ENCODE data around the gene SART1. TPM values are rescaled to one million over a fixed set of nuclear protein-coding genes. Genes with fewer than 3 reads are reported as not detected.

The SART1 gene
- total RNA-seq, result 10 to 100 TPM; 16.9 to 47.4 (median 31.2) TPM
- 100 to 1,000 TPM in 2 of 3 donors, 10 to 100 TPM in 1; 31.5 to 351 (median 246) TPM for polyA plus RNA-seq
- long read RNA-seq, donor 1, partial matches to known transcripts, result 0 of 3 reads
- long read RNA-seq, donor 1, other reads (novel, unspliced or antisense), result 0 of 3 reads
- long read RNA-seq, donor 2, partial matches to known transcripts, result 0 of 2 reads
- long read RNA-seq, donor 2, other reads (novel, unspliced or antisense), result 0 of 2 reads
- long read RNA-seq, donor 3, partial matches to known transcripts, result 0 of 2 reads
- long read RNA-seq, donor 3, other reads (novel, unspliced or antisense), result 0 of 2 reads
- long read RNA-seq, donor 4, partial matches to known transcripts, result 2 of 2 reads
- long read RNA-seq, donor 4, other reads (novel, unspliced or antisense), result 0 of 2 reads
- long read RNA-seq, donor 5, transcript SART1-201 (20 exons, 3,293 nt), result major isoform, 104 of 125 reads
- long read RNA-seq, donor 5, partial matches to known transcripts, result 10 of 125 reads
- long read RNA-seq, donor 5, other reads (novel, unspliced or antisense), result 11 of 125 reads
- long read RNA-seq, donor 6, partial matches to known transcripts, result 2 of 2 reads
- long read RNA-seq, donor 6, other reads (novel, unspliced or antisense), result 0 of 2 reads
- long read RNA-seq, donor 7, partial matches to known transcripts, result 0 of 3 reads
- long read RNA-seq, donor 7, other reads (novel, unspliced or antisense), result 0 of 3 reads
- long read RNA-seq, donor 8, partial matches to known transcripts, result 0 of 3 reads
- long read RNA-seq, donor 8, other reads (novel, unspliced or antisense), result 0 of 3 reads
- long read RNA-seq, donor 9, result 0 reads
- long read RNA-seq, donor 10, partial matches to known transcripts, result 0 of 2 reads
- long read RNA-seq, donor 10, other reads (novel, unspliced or antisense), result 0 of 2 reads

GRCh38 chr11:65961267-65962140 is at the start of gene SART1:
TSS of gene SART1 (plus strand) at chr11:65961734. CDS start at chr11:65961781, 47 bp downstream.
- Histone ChIP-seq H3K27me3 (no peaks in the 10 kb centered on the region), H3K27ac (peak within 1 kb of the TSS; percentile 57 to 88 (median 82)), H3K36me3 (replicated peaks in 1 of 2) (peaks cover 0 to 27% of the 10 kb centered on the region in 2 donors), H3K9me3 (replicated peaks in 1 of 3) (no peaks in the 10 kb centered on the region), H3K4me1 (replicated peaks in 1 of 2) (peaks cover 16 to 21% of the 10 kb centered on the region in 2 donors), H3K4me3 (peak within 1 kb of the TSS; percentile 91 to 100 (median 93))
- TF ChIP-seq CTCF (IDR thresholded peaks at IDR 0.05), result peak in 1 of 6 experiments; percentile 11
- TF ChIP-seq POLR2A (IDR thresholded peaks at IDR 0.05), result peak; percentile 54 to 68
- WGBS, 4 donors, result 0 to 1% (median 0%) methylated on average over 38 to 97 of the region's 97 CpGs
- intact Hi-C loops (cut with DNase I), result loop anchor here (5.0 kb wide), 2 partner anchors 74 to 79 kb away; partner anchors contain the start of gene FIBP (in 1 of the 2)
- DNase-seq, result peak; percentile 95 to 99 (median 97)

GRCh38 chr11:65912845-65913244 is 48.7 kb upstream of the SART1 start:
- Histone ChIP-seq H3K27ac (no peak overlapping the region), H3K27me3 (no peaks in the 10 kb centered on the region), H3K36me3 (replicated peaks in 1 of 2) (no peaks in the 10 kb centered on the region), H3K4me3 (no peak overlapping the region), H3K9me3 (replicated peaks in 1 of 3) (no peaks in the 10 kb centered on the region), H3K4me1 (replicated peaks in 1 of 2) (peaks cover 23 to 38% of the 10 kb centered on the region in 2 donors)
- intact Hi-C loops (cut with DNase I), result no loop called here
- 55 to 76% (median 62%) methylated on average over 4 of the region's 4 CpGs for WGBS, 4 donors
- DNase-seq, result no peak
- TF ChIP-seq POLR2A (IDR thresholded peaks at IDR 0.05), result no peak
- no peak for TF ChIP-seq CTCF (IDR thresholded peaks at IDR 0.05)

DNA sequence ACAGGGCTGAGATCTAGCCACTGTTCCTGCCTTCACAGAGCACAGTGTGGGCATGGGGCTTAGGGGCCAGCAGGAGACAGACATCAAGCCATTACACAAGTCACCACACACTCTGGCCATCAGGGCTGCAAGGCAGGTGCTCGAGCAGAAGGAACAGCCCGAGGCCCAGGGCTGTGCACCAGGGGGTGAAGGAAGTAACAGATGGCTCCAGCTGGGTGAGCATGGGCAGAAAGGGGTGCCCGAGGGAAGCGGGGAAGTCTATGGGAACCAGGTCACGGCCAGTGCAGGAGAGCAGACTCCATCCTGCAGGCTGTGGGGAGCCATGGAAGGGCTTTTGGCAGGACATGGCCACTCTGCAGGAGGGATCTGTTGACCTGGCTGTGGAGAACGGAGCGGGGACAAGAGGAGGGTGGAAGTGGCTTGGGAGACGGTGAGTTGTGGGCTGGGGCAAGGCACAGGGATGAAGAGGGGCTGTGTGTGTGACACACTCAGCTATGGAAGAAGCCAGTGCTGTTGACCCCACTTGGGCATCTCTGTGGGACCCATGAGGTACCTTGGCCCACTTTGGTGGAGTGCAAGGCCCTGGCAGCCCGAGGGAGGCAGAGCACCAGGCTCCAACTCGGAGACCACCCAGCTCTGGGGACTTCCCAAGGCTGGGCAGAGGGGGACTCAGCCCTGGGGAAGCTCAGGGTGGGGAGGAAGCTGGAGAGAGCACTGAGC is 46.3 kb upstream of the SART1 start:
- H3K9me3 ChIP-seq (replicated peaks in 1 of 3), result no peaks in the 10 kb centered on the region
- H3K4me3 ChIP-seq, result no peak overlapping the region
- peak overlapping the region in 4 of 5 donors; percentile 64 to 95 (median 89) for H3K27ac ChIP-seq
- no peaks in the 10 kb centered on the region for H3K36me3 ChIP-seq (replicated peaks in 1 of 2)
- intact Hi-C loops (cut with DNase I), result no loop called here
- peak in 2 of 7 donors; percentile 32 to 39 for DNase-seq
- WGBS, 4 donors, result 44 to 58% (median 47%) methylated on average over 8 to 10 of the region's 10 CpGs
- H3K4me1 ChIP-seq (replicated peaks in 1 of 2), result peaks cover 31 to 47% of the 10 kb centered on the region in 2 donors
- TF ChIP-seq POLR2A (IDR thresholded peaks at IDR 0.05) (no peak), CTCF (IDR thresholded peaks at IDR 0.05) (no peak)
- H3K27me3 ChIP-seq, result no peaks in the 10 kb centered on the region

Data from adrenal gland (tissue), 19 donors.